SK-N-MC (cell line): ENCODE data around the gene MALAT1.

Experiments
- EZH2 ChIP-seq: fragments of 200-600 bp; sonication (generic); IDR thresholded peaks from one replicate; pipeline ENCODE4 v1.6.1; 2017; ENCODE audit warnings: antibody characterized with exemption
- FOXP2 ChIP-seq: optimal IDR thresholded peaks from 2 replicates; pipeline ENCODE3; 2011; ENCODE audit warnings: mild to moderate bottlenecking, moderate library complexity; ENCODE audit not compliant: insufficient read depth; ENCODE audit errors: extremely low read length, control extremely low read depth
- POLR2AphosphoS5 ChIP-seq: IDR thresholded peaks from 2 replicates; pipeline ENCODE4 v1.6.1; 2012; ENCODE audit warnings: mild to moderate bottlenecking, low read depth, low read length, borderline replicate concordance

DNA sequence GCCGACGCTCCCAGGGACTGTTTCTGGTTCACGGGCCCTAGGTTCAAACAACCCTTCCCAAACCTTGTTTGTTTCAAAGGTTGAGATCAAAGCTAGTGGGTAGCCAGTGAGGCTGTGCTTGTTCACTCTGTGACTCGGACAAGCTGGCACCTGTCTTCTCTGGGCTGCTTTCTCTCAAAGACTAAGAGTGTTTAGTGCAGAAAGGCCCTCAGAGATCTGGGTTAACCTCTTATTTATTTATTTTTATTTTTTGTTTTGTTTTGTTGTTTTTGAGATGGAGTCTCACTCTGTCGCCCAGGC is 13.0 kb upstream of the MALAT1 start:
- TF ChIP-seq POLR2AphosphoS5 (no peak), FOXP2 (no peak), EZH2 (no peak)
